ENCODE results near the gene SLC39A11.
"Not testable (repeated sequence)": the region's sequence is repeated elsewhere in the genome, so short reads cannot be mapped to it uniquely, and the experiment has no call there.

Gene SLC39A11

GRCh38 chr17:72786209-72786608 is 306.3 kb downstream of the SLC39A11 start:
- no peak for DNase-seq (ENCODE audit: low read depth)

GRCh38 chr17:72782985-72783701 is 309.3 kb downstream of the SLC39A11 start:
- no peak for DNase-seq (ENCODE audit: low read depth)

DNA sequence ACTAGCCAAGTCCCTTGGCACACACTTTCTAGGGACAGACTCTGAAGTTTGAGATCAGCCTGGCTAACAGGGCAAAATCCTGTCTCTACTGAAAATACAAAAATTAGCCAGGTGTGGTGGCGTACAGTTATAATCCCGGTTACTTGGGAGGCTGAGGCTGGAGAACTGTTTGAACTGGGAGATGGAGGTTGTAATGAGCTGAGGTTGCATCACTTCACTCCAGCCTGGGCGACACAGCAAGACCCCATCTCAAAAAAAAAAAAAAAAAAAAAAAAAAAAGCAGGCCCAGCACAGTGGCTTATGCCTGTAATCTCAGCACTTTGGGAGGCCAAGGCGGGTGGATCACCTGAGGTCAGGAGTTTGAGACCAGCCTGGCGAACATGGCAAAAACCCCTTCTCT is 310.1 kb downstream of the SLC39A11 start:
- DNase-seq (ENCODE audit: low read depth) = not testable (repeated sequence)

DNA sequence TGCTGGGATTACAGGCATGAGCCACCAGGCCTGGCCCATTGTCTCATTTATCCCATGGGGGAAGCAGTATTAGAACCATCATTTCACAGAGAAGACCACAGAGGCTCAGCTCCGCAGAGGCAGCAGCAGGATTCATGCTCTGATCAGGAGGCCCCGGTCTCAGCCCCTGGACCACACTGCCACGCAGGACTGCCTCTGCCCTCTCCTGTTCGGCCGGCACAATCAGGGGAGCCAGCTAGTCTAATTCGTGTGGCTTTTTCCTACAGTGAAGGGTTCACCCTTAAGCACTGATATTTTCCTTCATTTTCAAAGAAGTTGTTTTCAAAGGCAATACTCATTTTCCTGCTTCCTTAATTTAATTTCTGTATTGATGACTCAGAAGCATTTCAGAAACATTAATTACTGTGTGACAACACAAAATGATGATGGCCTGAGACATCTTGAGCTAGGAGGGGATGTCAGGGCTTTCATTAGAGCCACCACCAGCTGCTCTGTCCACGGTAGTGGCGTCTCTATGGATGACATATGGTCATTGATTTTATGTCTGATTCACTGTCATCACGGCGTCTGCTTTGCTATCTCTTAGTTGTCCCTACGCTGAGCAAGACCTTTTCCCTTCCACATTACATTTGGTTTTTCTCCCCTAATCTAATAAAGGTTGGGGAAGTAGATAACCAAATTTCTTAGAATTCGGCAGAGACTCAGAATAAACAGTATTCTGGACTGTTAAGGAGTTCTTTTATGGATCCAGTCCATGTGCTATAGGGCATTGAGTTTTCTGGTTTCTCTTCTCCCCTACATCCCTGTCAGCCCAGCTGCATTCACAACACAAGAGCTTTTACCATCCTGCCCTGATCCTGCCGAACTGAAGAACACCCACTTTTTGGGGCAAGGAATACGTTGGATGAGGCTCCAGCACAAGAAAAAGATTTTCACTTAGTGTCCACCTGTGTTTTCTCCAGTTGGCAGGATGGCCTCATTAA is 314.0 kb downstream of the SLC39A11 start:
- no peak for DNase-seq (ENCODE audit: low read depth)

DNA sequence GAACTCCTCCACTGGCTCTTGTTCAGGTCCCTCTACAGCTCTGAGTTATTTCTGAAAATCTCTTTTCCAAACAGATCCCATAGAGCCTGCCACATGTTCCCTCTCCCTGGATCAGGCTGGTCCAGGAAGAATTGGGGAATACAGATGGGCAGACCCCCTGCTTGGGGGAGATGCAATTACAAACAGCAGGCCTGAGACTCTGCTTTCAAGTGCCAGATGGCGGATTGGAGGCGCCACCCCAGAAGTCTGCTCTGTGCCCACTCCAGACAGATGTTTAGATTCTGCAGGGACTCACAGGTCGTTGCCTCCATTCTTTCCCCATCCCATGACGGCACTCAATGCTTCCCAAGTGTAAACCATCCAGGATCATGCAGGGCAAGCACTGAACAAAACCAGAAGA is 316.6 kb downstream of the SLC39A11 start:
- DNase-seq (ENCODE audit: low read depth) = no peak

- no peak for DNase-seq (ENCODE audit: low read depth)
Measured at GRCh38 chr17:72775237-72775636, 317.3 kb downstream of the SLC39A11 start.

DNA sequence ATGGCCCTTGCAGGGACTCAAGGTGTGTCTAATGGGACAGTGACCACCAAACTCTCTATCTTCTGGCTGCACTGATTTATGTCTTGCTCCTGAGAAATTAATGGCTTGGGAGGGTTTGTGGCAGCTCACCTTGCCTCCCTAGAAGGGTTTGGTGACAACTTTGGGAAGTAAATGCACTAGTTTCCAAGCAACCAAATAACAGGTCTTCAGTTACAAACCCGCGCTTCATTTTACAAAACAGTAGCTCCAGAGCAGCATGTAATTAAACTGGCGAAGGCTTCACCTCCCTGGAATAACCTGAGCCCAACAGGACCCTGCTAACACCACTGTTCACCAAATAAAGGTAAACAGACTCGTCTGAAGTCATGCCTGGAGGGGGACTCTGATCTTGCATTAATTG is 318.3 kb downstream of the SLC39A11 start:
- no peak for DNase-seq (ENCODE audit: low read depth)

DNA sequence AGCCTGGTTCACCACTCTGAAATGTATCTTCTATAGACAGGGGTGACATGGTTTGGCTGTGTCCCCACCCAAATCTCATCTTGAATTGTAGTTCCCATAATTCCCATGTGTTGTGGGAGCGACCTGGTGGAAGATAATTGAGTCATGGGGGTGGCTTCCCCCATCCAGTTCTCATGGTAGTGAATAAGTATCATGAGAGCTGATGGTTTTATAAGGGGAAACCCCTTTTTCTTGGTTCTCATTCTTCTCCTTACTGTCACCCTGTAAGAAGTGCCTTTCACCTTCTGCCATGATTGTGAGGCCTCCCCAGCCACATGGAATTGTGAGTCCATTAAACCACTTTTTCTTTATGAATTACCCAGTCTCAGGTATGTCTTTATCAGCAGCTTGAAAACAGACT is 319.3 kb downstream of the SLC39A11 start:
- DNase-seq (ENCODE audit: low read depth) = not testable (repeated sequence)

- DNase-seq (ENCODE audit: low read depth) = no peak
Measured at GRCh38 chr17:72772331-72772821, 320.1 kb downstream of the SLC39A11 start.

GRCh38 chr17:72771734-72772133 is 320.8 kb downstream of the SLC39A11 start:
- no peak for DNase-seq (ENCODE audit: low read depth)

DNA sequence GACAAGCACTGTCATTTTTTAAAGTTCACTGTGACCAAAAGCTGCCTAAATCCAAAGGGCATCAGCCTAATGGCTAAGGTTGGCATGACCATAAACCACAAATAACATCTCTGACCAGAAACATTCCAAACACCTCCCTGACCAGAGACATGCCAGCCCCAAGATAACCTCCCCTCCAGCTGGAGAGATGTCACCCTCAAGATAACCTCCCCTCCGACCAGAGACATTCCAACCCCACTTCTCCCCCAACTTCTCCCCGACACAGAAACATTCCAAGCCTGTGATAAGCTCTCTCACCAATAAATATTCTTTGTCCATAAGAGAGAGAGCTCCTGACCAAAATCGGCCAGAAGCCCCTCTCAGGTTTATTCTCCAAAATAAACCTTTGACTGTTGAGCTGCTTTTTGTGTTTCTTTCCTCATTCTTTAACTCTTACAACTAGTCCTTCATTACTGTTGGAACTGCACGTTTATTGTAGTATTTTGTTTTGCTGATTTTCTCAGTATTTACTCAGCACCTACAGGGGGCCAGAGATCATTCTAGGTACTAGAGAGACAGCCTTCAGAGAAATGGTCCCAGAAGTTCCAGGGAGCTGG is 325.6 kb downstream of the SLC39A11 start:
- DNase-seq (ENCODE audit: low read depth) = no peak

DNA sequence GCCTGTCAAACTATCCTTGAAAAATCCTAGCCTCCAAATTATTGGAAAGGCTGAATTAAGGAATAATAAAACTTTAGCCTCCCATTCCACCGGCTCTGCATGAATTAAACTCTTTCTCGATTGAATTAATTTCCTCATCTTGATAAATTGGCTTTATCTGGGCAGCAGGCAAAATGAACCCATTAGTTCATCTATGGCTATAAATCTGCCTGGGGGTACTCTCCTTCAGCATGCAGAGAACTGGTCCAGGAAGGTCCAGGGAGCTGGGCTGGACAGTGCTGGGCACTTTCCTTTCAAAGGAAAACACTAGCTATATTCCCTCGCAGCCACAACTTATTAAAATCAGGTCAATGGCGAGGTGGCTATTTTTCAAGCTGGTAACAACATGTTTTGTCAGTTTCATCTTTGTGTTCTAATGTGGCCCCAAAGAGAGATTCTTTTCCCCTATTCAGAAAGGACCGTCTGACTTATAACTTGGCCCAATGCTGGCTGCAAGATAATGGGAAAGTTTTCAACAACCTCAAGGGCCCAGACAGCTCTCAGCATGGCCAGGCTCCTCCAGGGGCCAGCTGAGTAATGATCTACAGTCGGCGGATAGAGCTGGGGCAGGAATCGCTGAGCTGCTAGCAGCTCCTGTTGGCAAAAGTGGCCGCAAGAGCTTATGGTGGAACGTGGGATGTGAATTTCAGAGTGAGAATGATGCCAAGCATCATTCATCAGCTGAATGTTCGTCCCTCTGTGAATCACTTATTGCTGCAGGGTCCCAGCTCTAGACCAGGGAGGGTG is 326.9 kb downstream of the SLC39A11 start:
- no peak for DNase-seq (ENCODE audit: low read depth)

GRCh38 chr17:72764632-72765041 is 327.9 kb downstream of the SLC39A11 start:
- DNase-seq (ENCODE audit: low read depth) = no peak

DNA sequence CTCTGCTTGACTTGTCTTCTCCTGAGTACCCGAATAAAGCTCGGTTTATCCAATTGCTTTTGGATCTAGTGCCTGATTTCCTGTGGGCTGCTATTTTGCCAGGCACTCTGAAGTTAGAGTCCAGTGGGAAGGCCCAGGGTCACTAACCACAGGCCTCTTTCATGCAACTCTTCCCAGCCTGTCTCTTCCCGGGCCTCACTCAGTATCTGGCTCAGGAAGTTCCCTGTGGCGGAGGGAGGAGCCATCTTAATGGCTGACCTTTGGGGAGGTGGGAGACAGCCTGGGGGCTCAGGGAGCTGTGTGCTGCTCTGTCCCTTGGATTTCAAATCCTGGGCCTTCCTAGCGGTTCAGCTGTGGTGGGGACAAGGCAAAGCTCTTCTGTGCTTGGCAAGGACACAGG is 328.5 kb downstream of the SLC39A11 start:
- no peak for DNase-seq (ENCODE audit: low read depth)

GRCh38 chr17:72761893-72762575 is 330.5 kb downstream of the SLC39A11 start:
- DNase-seq (ENCODE audit: low read depth) = not testable (repeated sequence)

- DNase-seq (ENCODE audit: low read depth) = no peak
Measured at GRCh38 chr17:72761431-72761830, 331.1 kb downstream of the SLC39A11 start.

DNA sequence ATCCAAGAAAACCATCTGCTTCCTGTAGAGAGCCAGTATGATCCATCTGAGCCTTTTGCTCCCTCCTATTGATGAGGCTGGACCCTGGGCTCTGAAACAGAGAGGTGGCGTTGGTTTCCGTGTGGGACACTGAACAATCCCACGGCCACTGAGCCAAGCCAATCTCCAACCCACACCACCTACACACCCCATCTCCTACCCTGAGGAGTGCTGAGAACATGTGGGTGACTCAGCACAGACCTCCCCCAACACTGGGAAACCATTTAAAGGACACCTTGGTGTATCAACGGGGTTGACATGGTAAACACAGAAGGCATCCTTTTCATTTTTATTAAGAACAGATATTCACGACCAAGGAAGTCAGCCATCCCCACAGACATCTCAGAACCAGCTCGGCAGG is 332.1 kb downstream of the SLC39A11 start:
- no peak for DNase-seq (ENCODE audit: low read depth)

DNA sequence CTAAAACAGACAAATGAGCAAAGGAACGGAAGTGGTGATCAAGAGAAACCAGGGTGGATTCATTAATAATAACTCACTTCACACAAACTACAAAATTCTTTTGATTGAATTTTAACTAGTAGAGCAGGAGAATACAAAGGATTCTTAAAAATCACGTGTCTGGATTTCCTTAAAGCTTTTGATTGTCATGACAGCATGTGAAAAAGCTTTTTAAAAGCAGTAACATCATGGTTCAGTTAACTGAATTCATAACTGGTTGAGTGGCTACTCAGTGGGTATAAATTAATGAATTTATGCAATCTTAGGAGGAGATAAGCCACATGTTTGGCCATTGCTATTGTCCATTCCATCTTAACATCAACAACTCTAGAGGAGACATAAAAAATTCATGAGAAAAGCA is 333.2 kb downstream of the SLC39A11 start:
- DNase-seq (ENCODE audit: low read depth) = no peak

DNA sequence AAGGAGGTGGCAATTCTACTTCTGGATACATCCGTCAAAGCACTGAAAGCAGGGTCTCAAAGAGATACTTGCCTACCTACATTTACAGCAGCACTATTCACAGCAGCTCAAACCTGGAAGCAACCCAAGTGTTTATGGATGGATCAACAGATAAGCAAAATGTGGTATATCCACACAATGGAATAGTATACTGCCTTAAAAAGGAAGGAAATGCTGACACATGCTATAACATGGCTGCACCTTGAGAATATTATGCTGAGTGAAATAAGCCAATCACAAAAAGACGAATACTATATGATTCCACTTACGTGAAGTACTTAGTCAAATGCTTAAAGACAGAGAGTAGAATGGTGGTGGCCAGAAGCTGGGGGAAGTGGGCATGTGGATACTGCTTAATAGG is 336.2 kb downstream of the SLC39A11 start:
- DNase-seq (ENCODE audit: low read depth) = no peak

- DNase-seq (ENCODE audit: low read depth) = no peak
Measured at GRCh38 chr17:72754513-72754912, 338.0 kb downstream of the SLC39A11 start.

DNA sequence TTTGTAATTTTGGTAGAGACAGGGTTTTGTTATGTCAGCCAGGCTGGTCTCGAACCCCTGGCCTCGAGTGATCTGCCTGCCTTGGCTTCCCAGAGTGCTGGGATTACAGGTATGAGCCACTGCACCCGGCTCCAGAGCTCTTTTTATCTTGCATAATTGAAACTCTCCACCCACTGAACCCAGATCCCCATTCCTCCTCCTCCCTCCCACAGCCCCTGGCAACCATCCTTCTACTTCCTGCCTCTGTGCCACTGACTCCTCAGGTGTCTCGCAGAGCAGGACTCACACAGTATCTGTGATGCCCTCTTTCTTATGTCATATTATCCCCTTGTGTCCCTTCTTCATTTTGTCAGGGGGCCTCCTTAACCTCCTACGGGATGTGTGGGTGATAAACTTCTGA is 340.7 kb downstream of the SLC39A11 start:
- DNase-seq (ENCODE audit: low read depth) = no peak
